ENCODE data around the gene TCF7. TPM values are rescaled to one million over a fixed set of nuclear protein-coding genes. Genes with fewer than 3 reads are reported as not detected.

The TCF7 gene
- total RNA-seq, 2 experiments from 2014 or later = 24.4 to 25.6 TPM

DNA sequence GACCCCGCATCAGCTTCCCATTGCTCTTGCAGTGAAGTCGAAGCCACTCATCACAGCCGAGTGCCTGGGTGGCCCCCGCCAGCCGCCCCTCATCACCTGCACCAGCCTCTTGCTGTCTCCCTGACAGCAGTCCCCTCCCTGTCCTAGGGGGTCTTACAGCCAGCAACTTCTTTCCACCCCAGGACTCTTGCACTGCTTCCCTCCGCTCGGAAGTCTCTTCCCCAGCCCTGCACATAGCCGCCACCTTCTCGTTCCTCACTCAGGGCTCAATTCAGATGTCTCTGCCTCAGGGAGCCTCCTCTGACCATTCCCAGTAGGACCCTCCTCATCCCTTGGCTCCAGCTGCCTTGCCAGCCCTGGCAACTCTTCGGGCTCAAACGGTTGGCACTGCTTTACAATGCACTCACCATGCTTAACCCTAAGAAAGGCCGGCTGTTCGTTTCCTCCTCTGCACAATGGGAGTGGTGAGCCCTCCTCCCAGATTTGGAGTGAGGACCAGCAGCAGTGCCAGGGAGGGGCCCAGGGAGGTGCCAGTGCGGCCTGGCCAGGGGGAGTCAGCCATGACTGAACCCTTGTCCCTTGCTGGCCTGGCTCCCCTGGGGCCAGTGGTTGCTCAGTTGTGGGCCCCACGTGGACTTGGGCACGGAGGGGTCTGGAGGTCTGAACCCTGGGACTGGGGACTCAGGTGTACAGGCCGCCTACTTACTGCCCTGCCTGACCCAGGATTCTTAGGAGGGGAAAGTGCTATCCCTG is 6.1 kb downstream of the TCF7 start:
- POLR2A ChIA-PET = interaction anchor here (0.6 to 1.9 kb wide), 4 partner anchors 9 to 584 kb away, joined by 3 to 11 read pairs (median 4); partner anchors contain the start of gene VDAC1

DNA sequence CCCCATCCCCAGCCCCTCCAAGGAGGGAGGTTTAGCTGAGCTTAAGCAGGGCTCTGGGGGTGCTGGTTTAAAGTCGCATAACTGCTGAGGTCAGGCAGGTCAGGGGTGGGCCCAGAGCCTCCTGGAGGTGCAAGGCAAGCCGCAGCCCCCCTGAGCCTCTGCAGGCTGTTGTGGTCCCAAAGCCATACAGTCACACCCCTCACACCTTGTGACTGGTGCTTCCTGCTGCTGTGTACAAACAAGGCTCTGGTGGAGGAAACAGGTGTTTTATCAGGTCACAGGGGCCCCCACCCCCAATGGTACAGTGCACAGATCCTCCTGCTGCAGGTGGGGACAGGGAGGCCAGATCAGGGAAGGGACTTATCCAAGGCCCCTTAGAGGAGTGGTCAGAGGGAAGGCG is 8.0 kb downstream of the TCF7 start:
- CTCF ChIA-PET = interaction anchor here (2.0 to 7.2 kb wide), 3 partner anchors 8 to 83 kb away, joined by 5 to 52 read pairs (median 16); partner anchors contain the start of gene TCF7
- POLR2A ChIA-PET = no interaction called here

More for the DNA sequence above, 6.1 kb downstream of the TCF7 start:
- CTCF ChIA-PET = interaction anchor here (0.7 to 4.2 kb wide), 3 partner anchors 19 to 81 kb away, joined by 3 to 16 read pairs (median 4); no protein-coding TSS in a partner anchor

DNA sequence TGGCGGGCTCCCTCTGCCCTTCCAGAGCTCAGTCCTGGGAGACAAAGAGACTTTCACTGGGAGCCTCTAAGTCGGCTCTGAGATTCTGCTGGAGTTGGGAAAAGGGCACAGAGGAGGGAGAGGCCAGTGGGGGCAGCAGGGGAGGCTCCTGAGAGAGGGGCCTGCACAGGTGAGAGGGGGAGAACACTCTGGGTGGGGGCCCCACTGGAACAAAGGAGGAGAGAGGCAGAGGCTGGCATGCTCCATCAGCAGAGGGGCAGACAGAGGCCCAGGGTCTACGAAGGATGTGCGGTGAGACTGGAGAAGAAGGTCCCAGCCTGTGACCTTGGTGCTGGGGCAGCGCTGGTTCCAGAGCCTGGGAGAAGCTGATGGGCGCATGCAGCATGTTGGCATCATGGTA is 8.9 kb downstream of the TCF7 start:
- ChIA-PET POLR2A (interaction anchor here (1.0 kb wide), 1 partner anchor 16 kb away, joined by 3 read pairs; no protein-coding TSS in a partner anchor), CTCF (interaction anchor here (1.2 to 7.2 kb wide), 4 partner anchors 9 to 83 kb away, joined by 3 to 52 read pairs (median 10); partner anchors contain the start of gene TCF7)

DNA sequence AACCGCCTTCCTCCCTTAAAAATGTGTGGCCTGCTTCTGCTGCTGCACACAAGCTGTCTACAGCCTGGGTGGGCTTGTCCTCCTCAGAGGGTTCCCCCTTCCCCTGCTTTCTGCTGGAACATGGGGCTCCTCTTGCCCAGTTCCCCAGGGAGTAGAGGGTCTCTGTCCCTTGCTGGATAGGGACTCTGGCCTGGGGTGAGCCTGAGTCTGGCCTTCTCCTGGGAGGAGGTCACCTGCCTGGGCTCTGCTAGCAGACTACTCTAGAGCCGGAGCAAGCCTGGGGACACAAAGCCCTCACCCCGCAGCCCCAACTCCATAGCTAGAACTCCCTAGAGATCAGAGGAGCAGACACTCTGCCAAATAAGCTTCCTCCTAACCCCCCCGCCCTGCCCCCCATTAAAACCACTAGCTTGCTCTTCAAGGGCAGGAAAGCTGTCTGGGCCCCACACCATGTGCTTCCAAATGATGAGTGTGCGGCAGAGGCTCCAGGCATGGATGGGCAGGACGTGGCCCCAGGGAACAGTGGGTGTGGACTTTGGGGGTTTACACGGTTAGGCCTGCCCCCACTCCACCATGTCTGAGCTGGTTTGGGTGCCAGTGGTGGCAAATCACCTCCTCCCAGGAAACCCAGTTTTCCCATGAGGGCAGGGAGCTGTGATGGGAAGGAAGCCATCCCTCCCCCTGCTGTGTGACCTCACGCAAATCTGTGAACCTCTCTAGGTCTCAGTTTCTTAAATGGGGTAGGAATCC is 10.0 kb downstream of the TCF7 start:
- POLR2A ChIA-PET = interaction anchor here (1.0 to 1.4 kb wide), 3 partner anchors 9 to 14 kb away, joined by 3 to 6 read pairs (median 4); no protein-coding TSS in a partner anchor
- CTCF ChIA-PET = interaction anchor here (0.7 to 7.2 kb wide), 9 partner anchors 8 to 85 kb away, joined by 3 to 52 read pairs (median 5); partner anchors contain the start of gene TCF7

DNA sequence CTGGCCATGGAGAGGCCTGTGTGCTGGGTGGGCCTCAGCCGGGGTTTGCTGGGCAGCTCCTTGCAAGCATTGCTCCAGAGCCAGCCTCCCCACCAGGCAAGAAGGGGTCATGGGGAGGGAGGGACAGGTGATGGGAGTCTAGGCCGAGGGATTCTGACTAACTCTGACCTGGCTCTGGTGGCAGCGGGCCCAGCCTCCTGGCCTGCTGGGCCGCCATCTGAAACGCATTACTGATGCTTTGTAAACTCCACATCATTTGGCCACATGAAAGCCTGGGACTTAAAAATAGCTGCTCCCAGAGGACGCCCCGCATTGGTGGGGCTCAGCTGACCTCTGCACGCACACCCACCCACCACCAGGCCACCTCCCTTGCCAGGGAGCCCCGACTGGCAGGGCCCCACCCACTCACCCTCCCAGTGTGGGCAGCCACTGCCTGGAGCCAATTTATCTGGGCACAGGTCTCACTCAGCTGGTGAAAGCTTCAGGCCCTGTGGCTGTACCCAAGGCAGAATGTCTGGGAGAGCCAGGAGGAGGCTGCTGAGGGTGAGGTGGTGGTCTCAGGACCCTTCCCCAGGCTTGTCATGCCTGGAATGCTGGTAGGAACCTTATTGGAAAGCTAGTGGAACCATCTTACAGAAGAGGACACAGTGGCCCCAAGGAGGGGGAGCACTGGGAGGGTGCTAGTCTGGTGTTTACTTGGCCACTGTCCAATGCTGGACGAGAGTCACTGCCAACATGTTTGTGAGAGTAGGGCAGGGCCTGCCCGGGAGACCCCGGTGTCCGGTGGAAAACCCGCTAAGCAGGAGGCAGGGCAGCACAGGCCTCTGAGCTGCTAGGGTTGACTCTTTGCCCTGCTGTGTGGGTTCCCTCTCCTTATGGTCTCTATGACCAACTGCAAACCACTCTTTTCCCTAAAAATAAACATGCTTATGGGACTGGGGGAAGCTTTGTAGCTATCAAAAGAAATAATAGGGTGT is 10.8 kb downstream of the TCF7 start:
- POLR2A ChIA-PET = interaction anchor here (1.3 to 1.4 kb wide), 2 partner anchors 9 to 13 kb away, joined by 4 to 6 read pairs; no protein-coding TSS in a partner anchor

DNA sequence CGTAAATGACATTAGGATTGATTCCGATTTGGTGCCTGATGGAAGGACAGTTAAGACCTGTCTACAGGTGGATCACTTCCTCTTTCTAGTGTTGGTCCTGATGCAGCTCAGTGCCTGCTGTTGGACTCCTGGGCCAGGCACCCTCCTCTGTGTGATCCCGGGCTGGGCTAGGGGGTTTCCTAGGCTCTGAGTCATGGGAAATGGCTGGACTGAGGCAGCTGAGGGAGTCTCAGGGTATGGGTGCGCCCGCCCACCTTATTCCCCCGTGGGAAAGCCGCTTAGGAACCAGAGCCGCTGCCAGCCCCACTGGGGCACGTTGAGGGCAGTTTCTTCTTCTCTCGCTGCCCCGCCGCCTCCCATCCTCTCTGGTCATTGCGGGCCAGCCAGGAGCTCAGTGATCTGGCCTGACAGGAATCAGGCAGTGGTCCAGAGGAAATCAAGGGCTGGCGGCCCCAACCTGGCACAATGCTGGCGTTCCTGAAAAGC is 12.9 kb downstream of the TCF7 start:
- POLR2A ChIA-PET = interaction anchor here (0.5 to 1.8 kb wide), 4 partner anchors 14 to 27 kb away, joined by 3 to 5 read pairs (median 4); no protein-coding TSS in a partner anchor

More for the DNA sequence above, 10.8 kb downstream of the TCF7 start:
- CTCF ChIA-PET = interaction anchor here (0.7 to 7.2 kb wide), 9 partner anchors 11 to 86 kb away, joined by 3 to 52 read pairs (median 5); partner anchors contain the start of gene TCF7

DNA sequence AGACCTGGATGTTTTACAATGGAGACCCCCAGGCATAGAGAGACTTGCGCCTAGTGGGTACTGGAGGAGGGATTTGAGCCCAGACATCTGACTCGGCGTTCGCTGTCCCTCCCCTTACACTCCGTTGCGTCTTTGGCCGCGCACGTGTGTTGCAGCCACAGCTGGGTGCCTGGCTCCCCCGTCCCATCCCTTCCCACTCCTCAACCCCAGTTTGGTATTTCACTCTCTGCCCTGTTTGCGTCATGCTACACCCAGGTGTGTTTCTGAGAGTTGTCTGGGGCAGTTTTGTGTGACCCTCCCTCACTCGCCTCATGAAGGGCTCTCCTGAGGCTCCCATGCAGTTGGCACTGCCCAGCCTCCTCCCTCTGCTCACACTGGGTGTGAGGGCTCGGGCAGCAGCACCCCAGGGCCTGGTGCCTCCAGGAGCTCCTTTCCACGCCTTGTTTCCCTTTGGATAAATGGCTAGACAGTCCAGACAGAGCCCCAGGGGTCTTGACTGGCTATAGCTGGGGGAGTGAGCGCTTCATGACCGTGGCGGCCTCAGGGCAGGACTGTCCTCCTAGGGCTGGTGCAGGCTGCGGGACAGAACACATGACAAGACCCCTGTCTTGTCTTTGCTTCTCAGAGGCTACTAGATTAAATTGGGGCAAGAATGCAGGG is 13.6 kb downstream of the TCF7 start:
- ChIA-PET POLR2A (interaction anchor here (0.5 to 2.9 kb wide), 6 partner anchors 9 to 49 kb away, joined by 4 to 12 read pairs (median 6); partner anchors contain the start of gene SKP1), CTCF (interaction anchor here (1.0 to 7.2 kb wide), 7 partner anchors 11 to 90 kb away, joined by 3 to 52 read pairs (median 20); partner anchors contain the start of gene TCF7)

More for the DNA sequence above, 12.9 kb downstream of the TCF7 start:
- CTCF ChIA-PET = interaction anchor here (0.6 to 7.2 kb wide), 7 partner anchors 9 to 736 kb away, joined by 3 to 52 read pairs (median 6); partner anchors contain the start of gene TCF7

DNA sequence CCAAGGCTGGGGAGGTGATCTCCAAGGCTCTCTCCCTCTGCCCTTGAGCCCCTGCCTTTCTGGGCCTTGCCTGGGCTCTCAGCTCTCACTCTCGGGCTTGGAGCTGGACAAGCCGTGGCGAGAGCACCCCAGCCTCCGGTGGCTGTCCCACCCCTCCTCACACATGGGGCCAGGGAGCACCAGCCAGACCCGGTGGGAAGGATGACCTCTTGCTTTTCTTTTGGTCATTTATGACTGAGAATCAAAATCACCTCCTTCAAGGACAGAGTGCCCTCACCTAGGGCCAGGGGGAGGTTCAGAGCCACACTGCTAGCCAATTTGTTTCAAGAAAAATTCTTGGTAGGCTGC is 14.1 kb downstream of the TCF7 start:
- ChIA-PET CTCF (interaction anchor here (1.1 to 7.2 kb wide), 6 partner anchors 11 to 91 kb away, joined by 3 to 52 read pairs (median 20); partner anchors contain the start of gene TCF7), POLR2A (interaction anchor here (2.2 to 2.9 kb wide), 3 partner anchors 10 to 48 kb away, joined by 7 to 12 read pairs (median 8); partner anchors contain the start of gene SKP1)

DNA sequence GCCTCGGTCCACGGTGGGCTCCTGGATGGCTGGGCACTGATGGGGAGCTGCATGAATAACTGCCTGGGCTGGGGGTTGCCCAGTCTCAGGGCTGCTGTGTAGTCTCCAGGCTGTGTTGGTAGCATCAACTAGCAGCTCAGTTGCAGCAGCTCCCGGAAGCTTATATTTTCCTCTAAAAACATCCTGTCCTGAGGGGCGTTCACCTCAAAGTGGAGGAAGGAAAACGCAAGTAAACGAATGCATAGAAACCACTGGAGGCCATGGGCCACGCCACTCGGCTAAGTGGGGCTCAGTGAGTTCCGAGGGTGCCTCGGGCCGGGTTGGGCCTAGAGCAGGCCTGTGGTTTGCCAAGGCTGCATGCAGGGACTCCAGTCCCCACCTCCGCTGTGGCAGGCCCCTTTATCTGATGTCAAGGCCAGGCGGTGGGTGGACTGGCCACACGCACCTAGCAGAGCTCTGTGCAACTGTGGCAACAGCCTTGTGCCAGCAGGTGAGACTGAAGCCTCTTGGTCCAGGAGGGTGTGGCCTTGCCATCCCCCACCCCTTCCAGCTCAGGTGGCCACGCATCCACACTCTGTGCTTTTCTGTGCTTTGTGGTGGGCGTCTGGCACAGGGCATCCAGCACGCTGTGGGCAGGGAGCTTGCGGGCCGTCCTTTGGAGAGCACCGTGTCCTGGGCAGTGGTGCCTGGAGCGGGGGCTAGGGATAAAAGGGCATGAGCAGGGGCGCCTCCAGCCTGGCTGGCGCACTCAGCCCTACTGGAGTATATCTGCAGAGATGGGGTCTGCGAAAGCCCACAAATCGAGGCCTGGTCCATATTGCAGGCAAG is 15.1 kb downstream of the TCF7 start:
- ChIA-PET POLR2A (interaction anchor here (0.6 to 2.9 kb wide), 4 partner anchors 11 to 47 kb away, joined by 3 to 12 read pairs (median 8); partner anchors contain the start of gene SKP1), CTCF (interaction anchor here (1.0 to 4.9 kb wide), 9 partner anchors 10 to 92 kb away, joined by 3 to 36 read pairs (median 3); no protein-coding TSS in a partner anchor)

DNA sequence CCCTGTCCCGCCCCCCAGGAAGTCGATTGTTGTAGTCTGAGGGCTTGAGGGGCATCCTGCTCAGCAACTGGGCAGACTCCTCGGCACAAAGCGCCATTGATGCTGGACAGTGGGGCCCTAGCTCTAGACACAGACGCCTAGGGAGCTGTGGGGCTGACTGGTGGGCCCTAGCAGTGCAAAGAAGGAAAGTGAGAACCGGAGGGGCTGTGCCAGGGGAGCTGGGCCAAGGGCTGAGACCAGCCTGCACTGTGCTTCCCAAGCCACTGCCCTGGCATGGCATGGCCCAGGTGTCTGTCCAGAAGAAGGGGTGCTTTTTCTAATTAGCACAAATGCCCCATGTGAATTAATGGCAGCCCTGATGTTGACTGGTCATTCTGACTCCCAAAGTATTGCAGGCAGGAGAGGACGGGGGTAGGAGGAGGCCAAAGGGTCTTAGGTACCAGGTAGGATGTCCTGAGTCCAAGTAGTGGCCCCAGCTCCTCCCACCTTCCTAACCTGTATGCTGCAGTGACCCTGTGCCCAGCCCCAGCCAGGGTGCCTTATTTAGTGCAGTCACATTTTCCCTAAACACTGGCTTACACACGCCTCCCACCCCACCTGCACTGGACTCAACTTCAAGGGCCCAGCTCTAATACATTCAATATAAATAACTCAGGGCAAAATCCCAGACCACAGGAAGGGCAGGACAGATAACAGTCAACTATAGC is 15.9 kb downstream of the TCF7 start:
- POLR2A ChIA-PET = interaction anchor here (0.5 to 2.9 kb wide), 4 partner anchors 12 to 62 kb away, joined by 3 to 12 read pairs (median 8); partner anchors contain the start of gene SKP1
- CTCF ChIA-PET = interaction anchor here (1.0 to 4.9 kb wide), 6 partner anchors 9 to 91 kb away, joined by 3 to 36 read pairs (median 12); no protein-coding TSS in a partner anchor

DNA sequence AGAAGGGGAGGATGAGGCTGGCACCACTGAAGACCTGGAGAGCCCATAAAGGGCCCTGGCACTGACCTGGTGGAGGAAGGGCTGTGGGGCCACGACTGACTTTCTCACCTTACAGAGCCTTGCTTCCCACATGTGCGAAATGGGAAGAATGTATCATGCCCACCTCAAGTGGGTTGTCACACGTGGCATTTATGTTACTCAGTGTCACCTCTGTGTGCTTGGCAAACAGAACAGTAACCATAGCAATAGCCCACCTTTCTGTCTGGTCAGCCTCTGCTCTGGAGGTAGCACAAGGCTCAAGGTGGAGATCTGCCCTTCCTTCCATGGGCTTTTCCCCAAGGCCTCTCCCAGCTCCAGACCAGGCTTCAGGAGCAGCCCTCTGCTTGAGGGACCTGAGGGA is 16.7 kb downstream of the TCF7 start:
- ChIA-PET POLR2A (no interaction called here), CTCF (interaction anchor here (1.6 to 4.9 kb wide), 3 partner anchors 8 to 30 kb away, joined by 4 to 36 read pairs (median 21); no protein-coding TSS in a partner anchor)

DNA sequence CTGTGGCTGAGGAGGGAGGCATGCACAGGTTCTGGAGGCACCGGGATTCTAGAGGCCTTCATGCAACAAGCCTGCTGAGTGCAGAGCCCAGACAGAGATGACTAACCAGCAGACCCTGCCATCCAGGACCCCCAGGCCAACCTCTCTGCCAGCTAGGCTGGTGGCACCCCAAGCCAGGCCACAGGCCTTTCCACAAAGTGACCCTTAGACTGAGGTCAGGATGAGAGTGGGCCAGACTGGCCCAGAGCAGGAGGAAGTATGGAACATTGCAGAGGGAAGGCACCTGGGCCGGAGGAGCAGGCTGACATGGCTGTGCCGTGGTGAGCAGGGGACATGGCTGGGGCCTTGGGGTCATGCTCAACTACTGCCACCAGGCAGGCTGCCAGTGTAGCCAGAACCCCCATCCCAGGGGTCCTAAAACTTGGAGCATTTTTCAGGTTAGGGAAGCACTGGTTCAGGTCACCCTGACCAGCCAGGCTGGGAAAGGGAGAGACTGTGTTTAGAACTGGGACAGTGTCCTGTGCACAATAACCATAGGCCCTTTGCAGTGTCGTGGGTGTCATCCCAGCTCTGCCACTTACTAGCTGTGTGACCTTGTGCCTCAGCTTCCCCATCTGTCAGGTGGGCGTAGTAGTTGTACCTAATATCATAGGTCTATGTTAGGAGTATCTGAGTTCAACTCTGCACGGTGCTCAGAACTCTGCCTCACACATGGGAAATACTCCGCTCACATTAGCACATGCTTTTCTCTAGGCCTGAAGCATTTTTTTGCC is 17.3 kb downstream of the TCF7 start:
- POLR2A ChIA-PET = interaction anchor here (0.6 to 1.0 kb wide), 4 partner anchors 13 to 129 kb away, joined by 3 to 4 read pairs (median 3); no protein-coding TSS in a partner anchor
- CTCF ChIA-PET = interaction anchor here (0.6 to 4.9 kb wide), 10 partner anchors 7 to 143 kb away, joined by 3 to 36 read pairs (median 6); no protein-coding TSS in a partner anchor

DNA sequence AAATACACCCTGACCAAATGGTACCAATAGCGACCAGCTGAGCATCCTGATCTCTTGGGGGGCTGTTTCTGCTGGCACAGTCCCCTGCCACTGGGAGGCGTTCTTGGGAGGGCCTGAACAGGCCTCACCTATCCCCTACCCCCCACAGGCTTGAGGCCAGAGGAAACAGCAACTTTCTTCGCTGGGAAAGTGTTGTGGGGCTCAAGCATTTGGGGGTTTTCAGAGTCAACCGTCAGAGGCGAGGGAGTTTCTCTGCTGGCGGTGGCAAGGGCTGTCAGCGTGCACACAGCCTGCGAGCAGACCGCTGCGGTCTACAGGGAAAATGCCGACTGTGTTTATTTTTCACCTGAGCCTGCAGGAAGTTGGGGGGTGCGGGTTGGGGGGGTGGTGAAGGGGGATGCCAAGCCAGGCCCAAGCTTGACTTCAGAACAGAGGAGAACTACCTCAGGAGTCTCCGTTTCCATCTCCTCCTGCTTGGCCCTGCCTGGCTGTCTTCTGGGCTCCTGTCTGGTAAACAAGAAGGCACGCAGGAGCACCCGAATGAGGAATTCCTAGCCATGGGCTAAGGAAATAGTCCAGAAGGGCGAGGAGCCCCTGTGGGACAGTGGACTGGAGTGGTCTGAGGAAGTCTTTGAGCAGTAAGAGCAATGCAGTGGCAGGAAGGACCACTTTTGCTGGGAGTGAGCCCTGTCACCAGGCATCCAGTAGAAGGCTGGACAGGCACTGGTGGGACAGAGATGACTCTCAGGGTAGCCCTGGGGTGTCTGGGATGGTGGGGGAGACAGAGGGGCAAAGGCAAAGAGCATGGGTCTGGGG is 18.1 kb downstream of the TCF7 start:
- POLR2A ChIA-PET = interaction anchor here (0.6 to 1.0 kb wide), 4 partner anchors 14 to 130 kb away, joined by 3 to 4 read pairs (median 3); no protein-coding TSS in a partner anchor

More for the DNA sequence above, 18.1 kb downstream of the TCF7 start:
- CTCF ChIA-PET = interaction anchor here (0.6 to 2.2 kb wide), 9 partner anchors 8 to 144 kb away, joined by 3 to 12 read pairs (median 3); no protein-coding TSS in a partner anchor
